Prostate gland (tissue), 2 donors: Measurements from ENCODE around the gene HMX3. TPM values are rescaled to one million over a fixed set of nuclear protein-coding genes. Genes with fewer than 3 reads are reported as not detected.
"Not testable (repeated sequence)": the region's sequence is repeated elsewhere in the genome, so short reads cannot be mapped to it uniquely, and the experiment has no call there.

Experiments
- DNase-seq: peaks from one replicate; pipeline ENCODE4 v3.0.0-alpha.2; 2019; ENCODE audit warnings: low spot score
- H3K27ac ChIP-seq, 2 donors: fragments of 200-600 bp; sonication (generic); 2 replicates each; pipeline ENCODE4 v1.5.1; 2017 to 2019
- H3K27me3 ChIP-seq: fragments of 200-600 bp; sonication (generic); replicated peaks from 2 replicates; pipeline ENCODE4 v1.5.1; 2019; ENCODE audit not compliant: insufficient read depth
- H3K36me3 ChIP-seq, 2 donors: fragments of 200-600 bp; sonication (generic); 1 replicate in 1 of 2; 2 replicates in 1 of 2; pipeline versions ENCODE4 v1.5.1 to v1.8.1; 2017 to 2019
- H3K4me1 ChIP-seq: fragments of 200-600 bp; sonication (generic); replicated peaks from 2 replicates; pipeline ENCODE4 v1.5.1; 2019
- H3K4me3 ChIP-seq, 2 donors: fragments of 200-600 bp; sonication (generic); 2 replicates each; pipeline ENCODE4 v1.5.1; 2017 to 2019
- H3K9me3 ChIP-seq: fragments of 200-600 bp; sonication (generic); 2 replicates; pipeline ENCODE4 v1.5.1; 2017
- POLR2A ChIP-seq: fragments of 450-650 bp; IDR thresholded peaks from one replicate; pipeline ENCODE4 v1.6.1; 2016; ENCODE audit warnings: antibody characterized with exemption, mild to moderate bottlenecking
- POLR2AphosphoS5 ChIP-seq: sonication (generic); formaldehyde crosslinking; IDR thresholded peaks from one replicate; pipeline ENCODE4 v1.6.1; 2017; ENCODE audit warnings: antibody characterized with exemption
- WGBS: methylation state at CpG from one replicate; pipeline ENCODE4 v1.1.5; 2018; 5-methylcytosine and 5-hydroxymethylcytosine counted together
- intact Hi-C: fragments of 100-400 bp; cut with DNase I; formaldehyde crosslinking; loops from one replicate; pipeline ENCODE4 v1.14.2; 2022
- total RNA-seq, 2 donors: library from RNA; depleted of rRNA; stranded (reverse); fragments of >200 nt; gene quantifications; one replicate each; pipeline ENCODE4 v1.1.0, GENCODE V29; 2016
- TF ChIP-seq, protein P1 (sequence below), 4 experiments: fragments of 200-600 bp in 2 of 4; fragments of 450-650 bp in 2 of 4; sonication (generic) in 2 of 4; IDR thresholded peaks; 1 replicate in 3 of 4; 2 replicates in 1 of 4; pipeline ENCODE4 v1.5.1; 2016 to 2019; ENCODE audit warnings: antibody characterized with exemption in 4 of 4, mild to moderate bottlenecking in 2 of 4, moderate library complexity in 2 of 4

The HMX3 gene
- total RNA-seq, 2 donors from 2014 or later: not detected

DNA sequence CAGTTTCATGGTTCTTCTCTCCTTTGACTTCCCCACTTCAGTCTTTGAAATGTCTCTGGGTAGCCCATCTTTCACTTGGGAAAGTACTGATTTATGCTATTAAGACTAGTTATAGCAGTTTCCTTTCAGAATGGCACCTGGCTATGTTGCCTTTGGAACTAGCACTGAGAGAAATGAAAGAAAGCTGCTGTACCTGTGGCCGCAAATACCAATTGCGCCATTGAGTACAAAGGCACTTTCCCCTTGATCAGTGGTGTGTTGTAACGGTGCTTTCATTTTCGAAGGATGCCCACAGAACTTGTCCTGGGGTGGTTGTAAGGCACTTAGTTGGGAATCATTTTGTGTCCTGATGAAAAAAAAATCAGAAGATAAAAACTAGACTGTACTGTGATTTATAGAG lies 35.2 kb downstream of the HMX3 start:
- WGBS: 98% methylated on average over 4 of the region's 4 CpGs

DNA sequence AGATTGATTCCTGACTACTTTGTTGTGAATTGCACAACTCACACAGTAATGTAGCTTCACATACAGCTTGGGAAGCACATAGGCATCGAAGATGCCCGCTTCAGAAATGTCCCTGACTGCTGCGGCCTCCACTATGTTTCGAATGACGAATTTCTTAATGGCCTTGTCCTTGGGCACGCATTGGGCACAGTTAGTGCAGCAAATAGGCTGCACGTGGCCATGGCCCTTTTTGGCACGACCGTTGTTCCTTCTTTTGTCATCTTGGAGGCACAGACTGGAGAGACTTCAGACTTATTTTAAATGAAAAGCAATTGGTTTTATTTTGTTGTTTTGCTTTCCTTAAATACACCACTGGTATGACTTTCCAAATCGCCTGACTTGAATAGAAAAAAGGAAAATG lies 35.8 kb downstream of the HMX3 start:
- H3K27me3 ChIP-seq, DNase-seq, H3K4me1 ChIP-seq, H3K36me3 ChIP-seq, H3K27ac ChIP-seq, H3K9me3 ChIP-seq, H3K4me3 ChIP-seq, intact Hi-C loops: not testable (repeated sequence)
- WGBS: 96% methylated on average over 10 of the region's 10 CpGs

More for the DNA sequence above, 35.2 kb downstream of the HMX3 start:
- DNase-seq: no peak
- Histone ChIP-seq H3K4me1 (no peaks in the 10 kb centered on the region), H3K36me3 (no peaks in the 10 kb centered on the region), H3K27ac (no peak overlapping the region), H3K9me3 (no peaks in the 10 kb centered on the region), H3K4me3 (no peak overlapping the region), H3K27me3 (no peaks in the 10 kb centered on the region)
- TF ChIP-seq, protein P1, sequence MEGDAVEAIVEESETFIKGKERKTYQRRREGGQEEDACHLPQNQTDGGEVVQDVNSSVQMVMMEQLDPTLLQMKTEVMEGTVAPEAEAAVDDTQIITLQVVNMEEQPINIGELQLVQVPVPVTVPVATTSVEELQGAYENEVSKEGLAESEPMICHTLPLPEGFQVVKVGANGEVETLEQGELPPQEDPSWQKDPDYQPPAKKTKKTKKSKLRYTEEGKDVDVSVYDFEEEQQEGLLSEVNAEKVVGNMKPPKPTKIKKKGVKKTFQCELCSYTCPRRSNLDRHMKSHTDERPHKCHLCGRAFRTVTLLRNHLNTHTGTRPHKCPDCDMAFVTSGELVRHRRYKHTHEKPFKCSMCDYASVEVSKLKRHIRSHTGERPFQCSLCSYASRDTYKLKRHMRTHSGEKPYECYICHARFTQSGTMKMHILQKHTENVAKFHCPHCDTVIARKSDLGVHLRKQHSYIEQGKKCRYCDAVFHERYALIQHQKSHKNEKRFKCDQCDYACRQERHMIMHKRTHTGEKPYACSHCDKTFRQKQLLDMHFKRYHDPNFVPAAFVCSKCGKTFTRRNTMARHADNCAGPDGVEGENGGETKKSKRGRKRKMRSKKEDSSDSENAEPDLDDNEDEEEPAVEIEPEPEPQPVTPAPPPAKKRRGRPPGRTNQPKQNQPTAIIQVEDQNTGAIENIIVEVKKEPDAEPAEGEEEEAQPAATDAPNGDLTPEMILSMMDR (IDR thresholded peaks at IDR 0.05): no peak
- TF ChIP-seq POLR2A (no peak), POLR2AphosphoS5 (no peak)
- intact Hi-C loops: no loop called here

DNA sequence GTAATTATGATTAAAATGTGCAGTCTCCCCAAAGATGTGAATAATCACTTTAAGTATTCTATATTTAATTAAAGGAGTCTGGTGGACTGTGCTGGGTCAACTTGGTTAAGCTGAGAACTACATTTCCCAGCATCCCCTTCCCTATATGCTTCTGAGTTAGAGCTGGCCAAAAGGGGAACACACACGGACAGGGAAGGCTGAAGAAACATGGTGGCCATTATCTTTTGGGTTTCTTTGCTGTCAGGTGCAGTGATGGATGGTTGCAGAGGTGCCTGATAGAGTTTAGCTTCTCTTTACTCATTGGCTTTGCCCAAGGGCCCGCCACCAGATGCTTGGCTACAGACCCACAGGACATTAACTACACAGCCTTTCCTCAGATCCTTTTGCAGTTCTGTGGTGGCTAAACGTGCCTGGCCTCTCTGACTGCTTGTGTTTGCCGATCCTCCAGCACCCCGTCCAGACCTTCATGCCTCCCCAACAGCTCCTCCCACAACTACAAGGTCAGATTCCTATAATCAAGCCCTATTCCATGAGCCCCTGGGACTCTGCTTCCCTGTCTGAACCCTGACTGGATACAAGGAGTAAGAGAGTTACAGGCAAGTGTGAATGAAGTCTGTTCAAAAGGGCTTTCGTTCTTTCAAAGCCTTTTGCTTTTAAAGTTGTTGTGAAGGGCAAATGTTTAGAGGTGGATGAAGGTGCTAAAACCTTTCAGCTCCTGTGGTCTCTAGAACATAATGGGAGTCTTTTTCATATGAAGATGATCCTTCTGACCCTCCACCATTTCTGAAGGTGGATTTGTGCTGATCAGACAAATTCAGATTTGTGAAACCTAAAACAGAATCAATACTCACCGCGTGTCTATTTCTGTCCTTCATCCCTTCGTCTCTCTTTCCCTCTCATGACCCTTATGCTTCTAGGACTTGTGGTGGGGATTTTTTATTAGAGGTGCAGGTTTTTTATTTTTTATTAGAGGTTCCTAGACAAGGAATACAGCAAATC lies 39.9 kb downstream of the HMX3 start:
- intact Hi-C loops: no loop called here
- no peaks in the 10 kb centered on the region for H3K27me3 ChIP-seq
- WGBS: 81% methylated on average over 9 of the region's 9 CpGs
- H3K9me3 ChIP-seq: no peaks in the 10 kb centered on the region
- no peak for DNase-seq
- TF ChIP-seq, protein P1 (IDR thresholded peaks at IDR 0.05): no peak
- TF ChIP-seq POLR2A (no peak), POLR2AphosphoS5 (no peak)
- no peaks in the 10 kb centered on the region for H3K36me3 ChIP-seq
- H3K4me1 ChIP-seq: no peaks in the 10 kb centered on the region
- H3K27ac ChIP-seq: no peak overlapping the region
- no peak overlapping the region for H3K4me3 ChIP-seq

DNA sequence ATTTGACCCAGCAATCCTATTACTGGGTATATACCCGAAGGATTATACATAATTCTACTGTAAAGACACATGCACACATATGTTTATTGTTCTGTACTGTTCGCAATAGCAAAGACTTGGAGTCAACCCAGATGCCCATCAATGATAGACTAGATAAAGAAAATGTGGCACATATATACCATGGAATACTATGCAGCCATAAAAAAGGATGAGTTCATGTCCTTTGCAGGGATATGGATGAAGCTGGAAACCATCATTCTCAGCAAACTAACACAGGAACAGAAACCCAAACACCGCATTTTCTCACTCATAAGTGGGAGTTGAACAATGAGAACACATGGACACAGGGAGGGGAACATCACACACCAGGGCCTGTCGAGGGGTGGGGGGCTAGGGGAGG lies 42.6 kb downstream of the HMX3 start:
- H3K9me3 ChIP-seq, DNase-seq, H3K27me3 ChIP-seq, intact Hi-C loops, H3K27ac ChIP-seq, H3K4me3 ChIP-seq, H3K36me3 ChIP-seq, H3K4me1 ChIP-seq: not testable (repeated sequence)
- WGBS: 96% methylated on average over 4 of the region's 4 CpGs

DNA sequence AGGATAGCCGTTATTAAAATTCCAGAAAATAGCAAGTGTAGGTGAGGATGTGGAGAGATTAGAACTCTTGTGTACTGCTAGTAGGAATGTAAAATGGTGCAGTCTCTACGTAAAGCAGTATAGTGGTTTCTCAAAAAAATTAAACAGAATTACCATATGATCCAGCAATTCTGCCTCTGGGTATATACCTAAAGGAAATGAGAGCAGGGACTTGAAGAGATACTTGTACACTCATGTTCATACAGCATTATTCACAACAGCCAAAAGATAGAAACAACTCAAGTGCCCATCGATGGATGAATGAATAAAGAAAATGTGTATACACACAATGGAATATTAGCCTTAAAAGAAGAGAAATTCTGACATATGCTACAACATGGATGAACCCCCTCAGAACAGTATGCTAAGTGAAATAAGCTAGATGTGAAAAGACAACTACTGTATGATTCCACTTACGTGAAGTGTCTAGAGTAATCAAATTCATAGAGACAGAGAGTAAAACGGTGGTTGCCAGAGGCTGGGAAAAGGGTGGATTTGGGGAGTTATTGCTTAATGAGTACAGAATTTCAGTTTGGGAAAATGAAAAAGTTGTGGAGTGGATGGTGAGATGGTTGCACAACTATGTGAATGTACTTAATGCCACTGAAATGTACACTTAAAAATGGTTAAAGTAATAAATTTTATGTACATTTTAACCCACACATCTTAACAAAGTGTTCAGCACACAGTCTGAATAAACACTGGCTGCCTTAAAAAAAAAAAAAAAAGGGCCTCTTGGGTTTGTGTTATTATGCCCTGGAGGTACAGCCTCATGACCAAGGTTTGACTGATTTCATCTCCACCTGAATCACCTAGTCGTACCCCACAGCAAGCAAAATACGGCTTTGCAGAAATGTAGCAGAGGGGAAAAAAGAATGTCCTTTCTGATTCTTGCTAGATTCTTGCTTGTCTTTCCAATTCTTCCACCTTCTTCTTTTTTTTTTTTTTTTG lies 44.6 kb downstream of the HMX3 start:
- H3K27me3 ChIP-seq: no peaks in the 10 kb centered on the region
- 70% methylated on average over 7 of the region's 7 CpGs for WGBS
- intact Hi-C loops: no loop called here

More for the DNA sequence above, 44.6 kb downstream of the HMX3 start:
- H3K9me3 ChIP-seq: no peaks in the 10 kb centered on the region
- TF ChIP-seq, protein P1 (IDR thresholded peaks at IDR 0.05): no peak
- TF ChIP-seq POLR2AphosphoS5 (no peak), POLR2A (no peak)
- no peak overlapping the region for H3K27ac ChIP-seq
- H3K4me3 ChIP-seq: no peak overlapping the region
- no peaks in the 10 kb centered on the region for H3K36me3 ChIP-seq
- no peak for DNase-seq
- no peaks in the 10 kb centered on the region for H3K4me1 ChIP-seq
